ENCODE data around the gene ZNF334.

- TF ChIP-seq CTCF (IDR thresholded peaks at IDR 0.05) (no peak), POLR2A (IDR thresholded peaks at IDR 0.05) (no peak)
Measured at GRCh38 chr20:46482864-46483263, 30.5 kb downstream of the ZNF334 start.
